A673 (cell line): ENCODE measurements around the gene RIN1. TPM values are rescaled to one million over a fixed set of nuclear protein-coding genes. Genes with fewer than 3 reads are reported as not detected.

Experiments
- BruUV-seq: library from RNA; stranded (reverse); fragments of 400-500 nt; replicated peaks from 2 replicates; lab custom pipeline; 2021; lab: Mats Ljungman, UMichigan
- CTCF ChIA-PET: fragments of 300-600 bp; sonication (Branson Sonifier 250); formaldehyde crosslinking; loops from one replicate; lab custom pipeline; 2022; ENCODE audit warnings: antibody characterized with exemption; lab: Charles Lee
- POLR2A ChIA-PET: fragments of 300-600 bp; sonication (Branson Sonifier 250); formaldehyde crosslinking; loops from one replicate; lab custom pipeline; 2022; ENCODE audit warnings: antibody characterized with exemption; ENCODE audit not compliant: low non-redundant PET; lab: Charles Lee
- DNase-seq: peaks from one replicate; pipeline ENCODE4 v3.0.0-alpha.2; 2015; ENCODE audit warnings: low spot score
- H3K27ac ChIP-seq: fragments of 200-600 bp; sonication (generic); 2 replicates; pipeline ENCODE4 v1.5.1; 2016; ENCODE audit warnings: mixed run types, low read depth, mild to moderate bottlenecking, mixed read lengths, antibody characterized with exemption, low read length; ENCODE audit not compliant: poor library complexity, severe bottlenecking
- H3K27me3 ChIP-seq: fragments of 200-600 bp; sonication (generic); replicated peaks from 2 replicates; pipeline ENCODE4 v1.6.1; 2017; ENCODE audit warnings: mixed run types, low read depth, mild to moderate bottlenecking, mixed read lengths, antibody characterized with exemption, low read length; ENCODE audit not compliant: insufficient read depth, poor library complexity
- H3K36me3 ChIP-seq: fragments of 200-600 bp; sonication (generic); 2 replicates; pipeline ENCODE4 v1.6.1; 2016; ENCODE audit warnings: mixed run types, mild to moderate bottlenecking, mixed read lengths, antibody characterized with exemption, low read length; ENCODE audit not compliant: insufficient read depth, poor library complexity, severe bottlenecking
- H3K4me1 ChIP-seq: fragments of 200-600 bp; sonication (generic); 2 replicates; pipeline ENCODE4 v1.6.1; 2017; ENCODE audit warnings: mixed run types, mild to moderate bottlenecking, mixed read lengths, antibody characterized with exemption, low read length; ENCODE audit not compliant: insufficient read depth, poor library complexity, severe bottlenecking
- H3K4me3 ChIP-seq: fragments of 200-600 bp; sonication (generic); 2 replicates; pipeline ENCODE4 v1.5.1; 2016; ENCODE audit warnings: low read depth, mixed run types, mild to moderate bottlenecking, mixed read lengths, low read length; ENCODE audit not compliant: poor library complexity, severe bottlenecking
- H3K9me3 ChIP-seq: fragments of 200-600 bp; sonication (generic); 2 replicates; pipeline ENCODE4 v1.6.1; 2016; ENCODE audit warnings: mixed run types, low read depth, mild to moderate bottlenecking, mixed read lengths, antibody characterized with exemption, low read length; ENCODE audit not compliant: poor library complexity, severe bottlenecking
- CTCF ChIP-seq: fragments of 300-800, 200-600 bp; sonication (generic); conservative IDR thresholded peaks from 2 replicates; pipeline ENCODE4 v1.5.1; 2017; ENCODE audit warnings: low read depth, mild to moderate bottlenecking, antibody characterized with exemption, low read length, moderate library complexity, mixed read lengths
- EZH2 ChIP-seq: fragments of 200-600 bp; sonication (generic); IDR thresholded peaks from 2 replicates; pipeline ENCODE4 v1.6.1; 2017; ENCODE audit warnings: borderline replicate concordance, low read depth, mild to moderate bottlenecking, mixed read lengths, antibody characterized with exemption, low read length; ENCODE audit not compliant: poor library complexity, severe bottlenecking
- intact Hi-C: fragments of 100-400 bp; cut with micrococcal nuclease; formaldehyde crosslinking; loops from one replicate; pipeline ENCODE4 v1.10.0; 2022; ENCODE audit not compliant: unreplicated experiment
- total RNA-seq: library from RNA; stranded (reverse); gene quantifications from 2 replicates; pipeline ENCODE4 v1.2.3, GENCODE V29; 2021

Gene RIN1
- total RNA-seq, 1 experiment from 2014 or later = 4.9 TPM

- POLR2A ChIA-PET = no interaction called here
- TF ChIP-seq EZH2 (no peak), CTCF (no peak; the same call in 1 of the 2 replicates)
- no peak for DNase-seq
Observed at GRCh38 chr11:66330931-66331330, 5.3 kb downstream of the RIN1 start.

GRCh38 chr11:66329165-66329673 lies 7.0 kb downstream of the RIN1 start:
- Histone ChIP-seq H3K9me3 (no peaks in the 10 kb centered on the region), H3K36me3 (no peaks in the 10 kb centered on the region), H3K27me3 (no peaks in the 10 kb centered on the region), H3K27ac (no peak overlapping the region), H3K4me1 (peaks cover 24% of the 10 kb centered on the region), H3K4me3 (no peak overlapping the region)
- no peak for TF ChIP-seq EZH2
- TF ChIP-seq CTCF = no peak
- POLR2A ChIA-PET = interaction anchor here (0.6 kb wide), 1 partner anchor 198 kb away, joined by 9 read pairs; no protein-coding TSS in a partner anchor
- BruUV-seq = no TSS peak
- no peak for DNase-seq
- intact Hi-C loops = loop anchor here (5.0 kb wide), 1 partner anchor 107 kb away; no protein-coding TSS in a partner anchor
- CTCF ChIA-PET = interaction anchor here (0.6 to 1.1 kb wide), 2 partner anchors 13 to 17 kb away, joined by 7 to 17 read pairs; partner anchors contain the start of gene CD248

More at GRCh38 chr11:66330931-66331330, 5.3 kb downstream of the RIN1 start:
- BruUV-seq = no TSS peak
- Histone ChIP-seq H3K9me3 (no peaks in the 10 kb centered on the region), H3K4me3 (no peak overlapping the region), H3K27me3 (no peaks in the 10 kb centered on the region), H3K4me1 (peaks cover 32% of the 10 kb centered on the region), H3K27ac (no peak overlapping the region), H3K36me3 (no peaks in the 10 kb centered on the region)
- CTCF ChIA-PET = no interaction called here
- intact Hi-C loops = no loop called here

- CTCF ChIA-PET = interaction anchor here (0.5 to 1.1 kb wide), 5 partner anchors 12 to 57 kb away, joined by 3 to 17 read pairs (median 5); partner anchors contain the start of gene CD248
- peaks cover 24% of the 10 kb centered on the region for H3K4me1 ChIP-seq
- POLR2A ChIA-PET = interaction anchor here (0.6 kb wide), 1 partner anchor 199 kb away, joined by 9 read pairs; no protein-coding TSS in a partner anchor
- no peaks in the 10 kb centered on the region for H3K9me3 ChIP-seq
- BruUV-seq = no TSS peak
- no peak overlapping the region for H3K4me3 ChIP-seq
- no peaks in the 10 kb centered on the region for H3K27me3 ChIP-seq
- no peaks in the 10 kb centered on the region for H3K36me3 ChIP-seq
- DNase-seq = peak; percentile 95
- peak overlapping the region; percentile 59 for H3K27ac ChIP-seq
- TF ChIP-seq CTCF (peak; percentile 100), EZH2 (no peak)
- intact Hi-C loops = loop anchor here (1.0 to 5.0 kb wide), 2 partner anchors 16 to 106 kb away; no protein-coding TSS in a partner anchor
Observed at GRCh38 chr11:66328302-66329144, 7.7 kb downstream of the RIN1 start.
